K562 (cell line): ENCODE results near the gene ESRRG. TPM values are rescaled to one million over a fixed set of nuclear protein-coding genes. Genes with fewer than 3 reads are reported as not detected.

ENCODE experiments used
- ATAC-seq: fragments of 200-7000 bp; cut with Tn5 transposase; 3 replicates; pipeline ENCODE4 v1.9.1; 2020; ENCODE audit warnings: moderate library complexity
- BruUV-seq: library from RNA; stranded (reverse); fragments of 400-500 nt; replicated peaks from 2 replicates; lab custom pipeline; 2021; lab: Mats Ljungman, UMichigan
- CTCF ChIA-PET: fragments of 300-600 bp; formaldehyde crosslinking; extraction: SDS; loops from one replicate; lab custom pipeline; 2021; ENCODE audit warnings: low intra/inter-chr PET ratio; lab: Yijun Ruan, JAX
- POLR2A ChIA-PET: fragments of 300-600, 350-650 bp; sonication (Branson Sonifier 250); formaldehyde crosslinking; extraction: SDS; loops from one replicate; lab custom pipeline; 2021; ENCODE audit warnings: antibody characterized with exemption, inconsistent platforms; lab: Yijun Ruan, JAX
- DNase-seq, 4 experiments: peaks; one replicate each; pipeline versions ENCODE4 v3.0.0 to v3.0.0-alpha.2; 2011 to 2018; ENCODE audit warnings: low spot score in 3 of 4, mixed read lengths in 3 of 4; ENCODE audit errors: extremely low read depth in 1 of 4
- FAIRE-seq: peaks from 2 replicates; lab custom pipeline; 2011; peaks lifted over from hg19 to GRCh38; lab: Jason Lieb, UNC
- H2AFZ ChIP-seq: 2 replicates; pipeline ENCODE4 v1.6.0; 2011; ENCODE audit warnings: low read depth, low read length, control low read depth, inconsistent platforms
- H3K27ac ChIP-seq: fragments of 200-600 bp; 3 replicates; pipeline ENCODE4 v1.8.0; 2011; ENCODE audit warnings: low read depth, mild to moderate bottlenecking, control low read depth, inconsistent platforms, low read length, moderate library complexity, mixed read lengths; ENCODE audit errors: extremely low read depth
- H3K27me3 ChIP-seq, 2 experiments: fragments of 300-600 bp in 1 of 2; 2 replicates in 1 of 2; 3 replicates in 1 of 2; pipeline versions ENCODE4 v1.6.0 to v1.8.0; 2011; ENCODE audit warnings: inconsistent platforms in 2 of 2, low read length in 2 of 2, mild to moderate bottlenecking in 1 of 2, mixed read lengths in 1 of 2, moderate library complexity in 1 of 2; ENCODE audit not compliant: control insufficient read depth in 2 of 2, insufficient read depth in 2 of 2
- H3K36me3 ChIP-seq: fragments of 300-600 bp; 3 replicates; pipeline ENCODE4 v1.8.0; 2011; ENCODE audit warnings: mild to moderate bottlenecking, low read length, inconsistent platforms; ENCODE audit not compliant: control insufficient read depth, insufficient read depth
- H3K4me1 ChIP-seq, 2 experiments: fragments of 200-600 bp in 1 of 2; replicated peaks in 1 of 2; 2 replicates in 1 of 2; 3 replicates in 1 of 2; pipeline versions ENCODE4 v1.5.1 to v1.8.0; 2011; ENCODE audit warnings: inconsistent platforms in 2 of 2, low read length in 2 of 2, mild to moderate bottlenecking in 1 of 2, mixed read lengths in 1 of 2, moderate library complexity in 1 of 2; ENCODE audit not compliant: control insufficient read depth in 2 of 2, insufficient read depth in 2 of 2
- H3K4me2 ChIP-seq: 2 replicates; pipeline ENCODE4 v1.6.1; 2011; ENCODE audit warnings: low read length, control low read depth, inconsistent platforms, mixed read lengths; ENCODE audit not compliant: insufficient read depth
- H3K4me3 ChIP-seq: fragments of 200-600 bp; sonication (generic), shearing (Covaris generic); 2 replicates; pipeline ENCODE4 v1.5.1; 2016; ENCODE audit warnings: control low read depth, inconsistent platforms
- H3K79me2 ChIP-seq: fragments of 200-600 bp; 3 replicates; pipeline ENCODE4 v1.8.0; 2011; ENCODE audit warnings: low read length, inconsistent platforms; ENCODE audit not compliant: control insufficient read depth, insufficient read depth
- H3K9ac ChIP-seq, 2 experiments: 2 replicates each; pipeline versions ENCODE4 v1.6.0 to v1.6.1; 2011; ENCODE audit warnings: low read depth in 2 of 2, low read length in 2 of 2, control low read depth in 1 of 2, inconsistent platforms in 1 of 2, mild to moderate bottlenecking in 1 of 2, mixed read lengths in 1 of 2; ENCODE audit not compliant: insufficient read depth in 1 of 2
- H3K9me1 ChIP-seq: one replicate; pipeline ENCODE4 v1.6.0; 2011; ENCODE audit warnings: inconsistent platforms, mild to moderate bottlenecking, low read length, moderate library complexity; ENCODE audit not compliant: control insufficient read depth, insufficient read depth
- H3K9me3 ChIP-seq: replicated peaks from 2 replicates; pipeline ENCODE4 v1.5.1; 2011; ENCODE audit warnings: low read depth, low read length, inconsistent platforms; ENCODE audit not compliant: control insufficient read depth, insufficient read depth
- H4K20me1 ChIP-seq: replicated peaks from 2 replicates; pipeline ENCODE4 v1.6.1; 2011; ENCODE audit warnings: low read length, inconsistent platforms, mixed read lengths; ENCODE audit not compliant: control insufficient read depth, insufficient read depth
- CBX1 ChIP-seq: sonication (generic); IDR thresholded peaks from 2 replicates; pipeline ENCODE4 v1.6.1; 2016; ENCODE audit warnings: antibody characterized with exemption, low read depth, mild to moderate bottlenecking
- EGR1 ChIP-seq: fragments of 450-650 bp; conservative IDR thresholded peaks from 2 replicates; pipeline ENCODE4 v1.6.1; 2017; ENCODE audit warnings: mild to moderate bottlenecking
- ETV5 ChIP-seq: sonication (generic); formaldehyde crosslinking; IDR thresholded peaks from 2 replicates; pipeline ENCODE4 v1.4.0; 2020; ENCODE audit warnings: low read depth, mild to moderate bottlenecking, missing genetic modification reagents
- HES1 ChIP-seq: fragments of 450-650 bp; IDR thresholded peaks from 2 replicates; pipeline ENCODE4 v1.6.1; 2016; ENCODE audit warnings: low read depth, mild to moderate bottlenecking, moderate library complexity
- RCOR1 ChIP-seq, 2 experiments: IDR thresholded peaks; 2 replicates each; pipeline ENCODE4 v1.6.1; 2012; ENCODE audit warnings: low read depth in 2 of 2, low read length in 2 of 2, borderline replicate concordance in 1 of 2, improper control_type of control experiment in 1 of 2
- RFX1 ChIP-seq: fragments of 450-650 bp; IDR thresholded peaks from 2 replicates; pipeline ENCODE4 v1.6.1; 2016; ENCODE audit warnings: mild to moderate bottlenecking, moderate library complexity
- ZBTB12 ChIP-seq: fragments of 250-450 bp; sonication (Bioruptor Pico); IDR thresholded peaks from 2 replicates; pipeline ENCODE4 v1.4.0; 2020
- ZBTB49 ChIP-seq: sonication (generic); formaldehyde crosslinking; IDR thresholded peaks from 2 replicates; pipeline ENCODE4 v1.8.0; 2022; ENCODE audit warnings: missing genetic modification reagents, mild to moderate bottlenecking, borderline replicate concordance
- ZNF398 ChIP-seq: fragments of 250-450 bp; sonication (Bioruptor Pico); IDR thresholded peaks from 2 replicates; pipeline ENCODE4 v1.8.0; 2021; ENCODE audit warnings: moderate library complexity, mild to moderate bottlenecking, inconsistent platforms
- ZNF584 ChIP-seq: fragments of 200-800 bp; sonication (Bioruptor generic); IDR thresholded peaks from 2 replicates; pipeline ENCODE4 v1.6.1; 2016; ENCODE audit warnings: low read depth, mild to moderate bottlenecking, missing genetic modification characterization, missing compliant biosample characterization
- WGBS: fragments of 100-300 bp; shearing (Covaris generic); methylation state at CpG from one replicate; pipeline ENCODE4 v1.1.6; 2016; ENCODE audit warnings: low coverage, mixed read lengths; ENCODE audit not compliant: insufficient coverage; ENCODE audit errors: missing lambda C conversion rate; 5-methylcytosine and 5-hydroxymethylcytosine counted together
- in situ Hi-C: fragments of 300-500 bp; cut with MboI; formaldehyde crosslinking; loops from 4 replicates; pipeline ENCODE4 v1.15.0; 2018; ENCODE audit warnings: inconsistent platforms, mixed read lengths
- intact Hi-C: fragments of 100-400 bp; cut with micrococcal nuclease; formaldehyde crosslinking; loops from 2 replicates; pipeline ENCODE4 v1.14.2; 2022
- polyA plus RNA-seq, 8 experiments: library from polyadenylated mRNA; depleted of rRNA in 4 of 8; stranded (reverse) in 5 of 8; unstranded in 3 of 8; fragments of >200 nt; fragmentation: Nextera tagmentation in 2 of 8; fragmentation: Illumina TruSeq in 1 of 8; extraction: Ambion mirVana in 2 of 8; extraction: Trizol in 1 of 8; gene quantifications; 2 replicates each; pipeline versions ENCODE4 v1.2.1 to v1.2.3, GENCODE V29; 2011 to 2014; ENCODE audit warnings: inconsistent platforms in 1 of 8, missing spikeins in 1 of 8
- total RNA-seq, 7 experiments: library from RNA; depleted of rRNA in 6 of 7; stranded (reverse); fragments of >200 nt in 6 of 7; fragmentation: Illumina TruSeq in 2 of 7; extraction: Trizol in 2 of 7; gene quantifications; 2 replicates each; pipeline versions ENCODE4 v1.2.1 to v1.2.3, GENCODE V29; 2011 to 2021; ENCODE audit warnings: low replicate concordance in 1 of 7

ESRRG gene
- total and polyA plus RNA-seq, 9 of the 15 experiments (the other 6 are each of a cell fraction or from before 2014, with no cell fraction given) = not detected

- no peak for DNase-seq
- H2AFZ ChIP-seq = no peak overlapping the region
- H3K4me2 ChIP-seq = no peak overlapping the region
- H4K20me1 ChIP-seq = no peaks in the 10 kb centered on the region
- H3K27ac ChIP-seq = no peak overlapping the region
- H3K36me3 ChIP-seq = no peaks in the 10 kb centered on the region
- no peak for ATAC-seq
- in situ Hi-C loops = no loop called here
- no peak overlapping the region for H3K9ac ChIP-seq
- POLR2A ChIA-PET = no interaction called here
- H3K27me3 ChIP-seq = no peaks in the 10 kb centered on the region
- H3K4me1 ChIP-seq = no peaks in the 10 kb centered on the region
- intact Hi-C loops = no loop called here
- CTCF ChIA-PET = no interaction called here
- H3K79me2 ChIP-seq = no peaks in the 10 kb centered on the region
- WGBS = 0% methylated on average over 8 of the region's 8 CpGs
- no TSS peak for BruUV-seq
- no peak for TF ChIP-seq ZNF584 (CRISPR knock-in tag)
- TF ChIP-seq ZNF398 (CRISPR knock-in tag) = no peak
- no peak for TF ChIP-seq RFX1
- no peak for TF ChIP-seq CBX1
- no peak for TF ChIP-seq RCOR1 (IDR thresholded peaks at IDR 0.05; ENCODE audit: borderline replicate concordance in 1 of 2, low read depth in 2 of 2, low read length in 2 of 2)
- TF ChIP-seq ZBTB49 (CRISPR knock-in tag) = no peak
- no peak for TF ChIP-seq EGR1
- TF ChIP-seq ETV5 (CRISPR knock-in tag) = no peak
- TF ChIP-seq HES1 = no peak
- TF ChIP-seq ZBTB12 (CRISPR knock-in tag) = no peak
- TF ChIP-seq, all 486 proteins: peak for 0
- Histone ChIP-seq H3K4me3 (no peak overlapping the region), H3K9me1 (no peaks in the 10 kb centered on the region), H3K9me3 (no peaks in the 10 kb centered on the region; the same call in 1 of the 2 replicates)
- no peak for FAIRE-seq
Measured at GRCh38 chr1:216478238-216478637, 245.0 kb downstream of the ESRRG start.
